ENCODE results near the gene MLH3.

MLH3 gene

DNA sequence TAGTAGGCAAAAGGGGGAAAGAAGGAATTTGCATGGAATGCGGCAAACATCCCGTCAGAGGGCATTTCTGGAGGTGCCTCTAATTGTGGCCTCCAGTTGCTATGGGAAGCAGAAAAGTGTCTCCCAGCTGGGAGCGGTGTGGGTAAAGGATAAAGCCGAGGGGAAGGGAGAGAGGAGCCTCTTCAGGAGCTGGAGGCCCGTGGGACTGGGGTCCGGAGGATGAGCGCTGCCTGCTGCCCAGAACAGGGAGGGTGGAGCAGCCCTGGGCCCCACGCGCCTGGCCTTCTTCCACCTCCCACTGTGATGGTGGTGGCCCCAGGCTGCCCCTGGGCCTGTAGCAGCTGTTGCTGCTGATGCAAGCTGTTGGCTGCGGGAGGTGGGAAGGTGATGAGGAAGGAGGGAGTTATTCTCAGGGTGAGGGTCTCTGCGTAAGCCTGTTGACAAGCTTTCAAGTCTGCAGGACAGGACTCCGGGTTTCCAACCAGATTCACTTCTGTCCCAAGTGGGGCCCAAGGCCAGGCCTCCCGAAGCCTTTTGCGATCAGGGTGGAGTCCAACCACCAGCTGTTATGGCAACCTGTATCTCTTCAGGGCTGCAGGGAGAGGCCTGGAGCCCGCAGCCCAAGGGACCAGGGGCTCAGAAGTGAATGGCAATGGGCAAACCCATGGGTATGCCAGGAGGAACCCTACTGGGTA is 76.8 kb downstream of the MLH3 start:
- DNase-seq (ENCODE audit: insufficient read length, low spot score) (no peak), FAIRE-seq (peak; percentile 80)

GRCh38 chr14:74973905-74974363 is 77.3 kb downstream of the MLH3 start:
- DNase-seq (ENCODE audit: insufficient read length, low spot score) (no peak), FAIRE-seq (peak; percentile 54)

- no peak for DNase-seq (ENCODE audit: insufficient read length, low spot score)
- FAIRE-seq, result no peak
Observed at GRCh38 chr14:74973003-74973653, 78.1 kb downstream of the MLH3 start.

GRCh38 chr14:74968811-74969210 is 82.5 kb downstream of the MLH3 start:
- no peak for FAIRE-seq
- DNase-seq (ENCODE audit: insufficient read length, low spot score), result no peak

GRCh38 chr14:74965486-74966153 is 85.6 kb downstream of the MLH3 start:
- FAIRE-seq (peak; percentile 68), DNase-seq (ENCODE audit: insufficient read length, low spot score) (no peak)

- FAIRE-seq, result peak; percentile 59
- DNase-seq (ENCODE audit: insufficient read length, low spot score), result no peak
Observed at GRCh38 chr14:74964787-74965485, 86.3 kb downstream of the MLH3 start.
